T-cell (primary cell): ENCODE measurements around the gene SPANXN4. TPM values are rescaled to one million over a fixed set of nuclear protein-coding genes. Genes with fewer than 3 reads are reported as not detected.

Source experiments
- ATAC-seq, 4 experiments: fragments of 200-7000 bp in 3 of 4; fragments of 150-1000 bp in 1 of 4; cut with Tn5 transposase; replicated peaks in 1 of 4; 1 replicate in 3 of 4; 2 replicates in 1 of 4; pipeline ENCODE4 v1.10.0; 2021; ENCODE audit warnings: moderate library complexity in 3 of 4, mild to moderate bottlenecking in 2 of 4, moderate number of reproducible peaks in 1 of 4
- CTCF ChIA-PET, 2 donors: fragments of 300-600 bp; sonication (Branson Sonifier 250); formaldehyde crosslinking; loops; one replicate each; lab custom pipeline; 2022; ENCODE audit warnings: antibody characterized with exemption in 2 of 2; lab: Charles Lee
- POLR2A ChIA-PET, 2 donors: fragments of 300-600 bp; sonication (Branson Sonifier 250); formaldehyde crosslinking; loops; one replicate each; lab custom pipeline; 2022; ENCODE audit warnings: antibody characterized with exemption in 2 of 2; lab: Charles Lee
- DNase-seq, 35 experiments: peaks; one replicate each; pipeline versions ENCODE4 v3.0.0 to v3.0.0-alpha.2; 2013 to 2023
- H3K27ac ChIP-seq: one replicate; pipeline ENCODE4 v1.5.1; 2013; ENCODE audit warnings: low read length
- H3K27me3 ChIP-seq, 2 experiments: replicated peaks in 1 of 2; 1 replicate in 1 of 2; 2 replicates in 1 of 2; pipeline versions ENCODE4 v1.6.1 to v1.7.0; 2013; ENCODE audit warnings: low read length in 1 of 2, mixed read lengths in 1 of 2; ENCODE audit not compliant: control insufficient read depth in 2 of 2, insufficient read depth in 2 of 2; ENCODE audit errors: extremely low read depth in 1 of 2
- H3K36me3 ChIP-seq, 2 donors: 1 replicate in 1 of 2; 2 replicates in 1 of 2; pipeline versions ENCODE4 v1.6.1 to v1.7.0; 2013; ENCODE audit warnings: low read length in 1 of 2; ENCODE audit not compliant: control insufficient read depth in 2 of 2, insufficient read depth in 1 of 2; ENCODE audit errors: extremely low read depth in 1 of 2
- H3K4me1 ChIP-seq, 2 experiments: 1 replicate in 1 of 2; 2 replicates in 1 of 2; pipeline versions ENCODE4 v1.6.1 to v1.7.0; 2013; ENCODE audit warnings: low read length in 2 of 2, mixed read lengths in 1 of 2; ENCODE audit not compliant: insufficient read depth in 2 of 2, control insufficient read depth in 1 of 2; ENCODE audit errors: extremely low read depth in 1 of 2
- H3K4me3 ChIP-seq, 2 donors: 1 replicate in 1 of 2; 2 replicates in 1 of 2; pipeline versions ENCODE4 v1.5.1 to v1.7.0; 2013; ENCODE audit warnings: mild to moderate bottlenecking in 2 of 2, low read length in 1 of 2, moderate library complexity in 1 of 2; ENCODE audit not compliant: control insufficient read depth in 1 of 2; ENCODE audit errors: extremely low read depth in 1 of 2
- H3K9me3 ChIP-seq: 2 replicates; pipeline ENCODE4 v1.7.0; 2013
- H3K27ac Mint-ChIP-seq, 2 donors: one replicate each; pipeline ENCODE4 v1.8.0; 2020 to 2021; ENCODE audit warnings: mild to moderate bottlenecking in 2 of 2, mixed read lengths in 2 of 2
- H3K27me3 Mint-ChIP-seq, 2 donors: one replicate each; pipeline ENCODE4 v1.8.0; 2021 to 2022; ENCODE audit warnings: mixed read lengths in 2 of 2
- H3K36me3 Mint-ChIP-seq: one replicate; pipeline ENCODE4 v1.8.0; 2021; ENCODE audit warnings: mixed read lengths
- H3K4me1 Mint-ChIP-seq, 3 donors: one replicate each; pipeline ENCODE4 v1.8.0; 2020 to 2022; ENCODE audit warnings: mixed read lengths in 3 of 3, mild to moderate bottlenecking in 1 of 3
- H3K4me3 Mint-ChIP-seq, 3 donors: one replicate each; pipeline ENCODE4 v1.8.0; 2020 to 2022; ENCODE audit warnings: mild to moderate bottlenecking in 3 of 3, mixed read lengths in 3 of 3, moderate library complexity in 3 of 3
- H3K9me3 Mint-ChIP-seq, 3 donors: one replicate each; pipeline ENCODE4 v1.8.0; 2020 to 2022; ENCODE audit warnings: mixed read lengths in 3 of 3
- WGBS: methylation state at CpG from one replicate; pipeline ENCODE4 v1.1.5; 2013; ENCODE audit warnings: missing lambda C conversion rate; ENCODE audit not compliant: insufficient coverage; 5-methylcytosine and 5-hydroxymethylcytosine counted together
- total RNA-seq, 35 experiments: library from RNA in 6 of 35; stranded (reverse) in 6 of 35; fragments of 120-200 nt in 1 of 35; gene quantifications; one replicate each; pipeline versions ENCODE4 v1.2.1 to v1.2.4 and lab custom pipeline; 2013 to 2026

The SPANXN4 gene, protein sequence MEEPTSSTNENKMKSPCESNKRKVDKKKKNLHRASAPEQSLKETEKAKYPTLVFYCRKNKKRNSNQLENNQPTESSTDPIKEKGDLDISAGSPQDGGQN
- total RNA-seq (not detected), total RNA-seq (lab: John Stamatoyannopoulos, UW) (0 reads per million in 29 experiments)
- not detected for total RNA-seq (2013)

DNA sequence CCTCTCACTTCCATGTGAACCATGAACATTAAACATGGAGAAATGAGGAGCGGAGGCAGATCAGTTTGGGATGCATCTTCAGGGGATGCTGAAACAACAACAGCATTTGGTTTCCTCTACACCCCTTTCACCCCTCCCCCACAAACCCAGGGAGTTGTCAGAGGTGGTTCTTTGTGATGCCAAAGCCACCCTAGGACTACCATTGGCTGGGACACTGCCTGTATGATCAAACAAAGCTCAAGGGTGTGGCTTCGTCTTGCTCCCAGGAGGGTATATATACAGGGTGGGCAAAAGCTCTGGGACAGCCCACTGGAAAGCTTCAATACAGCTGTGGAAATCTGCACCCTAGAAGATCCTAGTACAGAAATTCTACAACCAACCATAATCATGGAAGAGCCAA is at the start of gene SPANXN4:
SPANXN4 (plus strand) TSS at position 301 of the 400 bp plus-strand sequence; CDS start at position 388, 87 bp downstream.
- H3K4me1 ChIP-seq = no peaks in the 10 kb centered on the region
- H3K9me3 ChIP-seq = no peaks in the 10 kb centered on the region
- H3K36me3 ChIP-seq = no peaks in the 10 kb centered on the region
- ATAC-seq (no peak), DNase-seq (no peak)
- no CpG with 5 or more reads among the region's 2 CpGs for WGBS
- Mint-ChIP-seq H3K9me3 (peaks cover 0 to 4% (median 0%) of the 10 kb centered on the region in 3 donors), H3K36me3 (no peaks in the 10 kb centered on the region), H3K27me3 (peaks cover 0 to 4% of the 10 kb centered on the region in 2 donors), H3K27ac (no peak within 1 kb of the TSS), H3K4me3 (no peak within 1 kb of the TSS), H3K4me1 (no peaks in the 10 kb centered on the region)
- ChIA-PET POLR2A (no interaction called here), CTCF (no interaction called here)
- no peak within 1 kb of the TSS for H3K4me3 ChIP-seq
- no peaks in the 10 kb centered on the region for H3K27me3 ChIP-seq
- no peak within 1 kb of the TSS for H3K27ac ChIP-seq

- ATAC-seq = no peak
- WGBS = no CpG with 5 or more reads among the region's 6 CpGs
- Mint-ChIP-seq H3K4me1 (no peaks in the 10 kb centered on the region), H3K36me3 (no peaks in the 10 kb centered on the region), H3K27ac (no peak overlapping the region), H3K9me3 (peaks cover 0 to 4% (median 3%) of the 10 kb centered on the region in 3 donors), H3K4me3 (no peak overlapping the region), H3K27me3 (no peaks in the 10 kb centered on the region)
- no peaks in the 10 kb centered on the region for H3K9me3 ChIP-seq
- no peaks in the 10 kb centered on the region for H3K27me3 ChIP-seq
- no peaks in the 10 kb centered on the region for H3K4me1 ChIP-seq
- ChIA-PET POLR2A (no interaction called here), CTCF (no interaction called here)
- no peak for DNase-seq
- no peaks in the 10 kb centered on the region for H3K36me3 ChIP-seq
- H3K4me3 ChIP-seq = no peak overlapping the region
- H3K27ac ChIP-seq = no peak overlapping the region
These were observed 48.4 kb upstream of the SPANXN4 start for GRCh38 chrX:142977128-142977914.

DNA sequence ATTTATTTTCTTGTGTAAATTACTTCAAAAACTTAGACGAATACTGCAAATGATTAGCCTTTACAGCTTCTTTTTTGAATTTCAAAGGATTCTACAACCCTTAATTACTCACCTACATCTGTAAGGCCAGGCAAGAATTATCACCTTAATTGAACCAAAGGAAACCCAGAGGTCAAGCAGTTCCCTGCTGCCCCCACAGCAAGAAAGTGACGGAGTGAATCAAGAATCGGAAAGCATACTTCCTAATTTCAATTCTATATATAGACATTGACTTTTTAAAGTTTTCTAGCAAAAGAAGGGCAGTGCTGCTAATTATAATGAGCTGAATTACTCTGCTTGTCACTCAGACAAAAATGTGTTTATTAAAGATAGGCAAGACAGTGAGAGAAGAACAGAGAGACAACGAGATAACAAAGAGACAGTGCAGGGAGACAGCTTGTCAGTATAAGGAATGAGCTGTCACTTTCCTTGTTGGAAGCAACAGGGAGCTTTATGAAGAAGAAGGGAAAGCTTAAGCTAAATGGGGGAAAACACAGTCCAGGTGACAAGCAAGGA is 47.5 kb upstream of the SPANXN4 start:
- Histone ChIP-seq H3K27me3 (no peaks in the 10 kb centered on the region), H3K9me3 (no peaks in the 10 kb centered on the region), H3K4me1 (no peaks in the 10 kb centered on the region), H3K27ac (no peak overlapping the region), H3K36me3 (no peaks in the 10 kb centered on the region), H3K4me3 (no peak overlapping the region)
- DNase-seq (no peak), ATAC-seq (no peak)
- Mint-ChIP-seq H3K27ac (no peak overlapping the region), H3K27me3 (no peaks in the 10 kb centered on the region), H3K4me3 (no peak overlapping the region), H3K36me3 (no peaks in the 10 kb centered on the region), H3K4me1 (no peaks in the 10 kb centered on the region), H3K9me3 (peaks cover 0 to 4% (median 3%) of the 10 kb centered on the region in 3 donors)
- CTCF ChIA-PET = no interaction called here
- POLR2A ChIA-PET = no interaction called here
- WGBS = 20% methylated on average over 1 of the region's 4 CpGs

DNA sequence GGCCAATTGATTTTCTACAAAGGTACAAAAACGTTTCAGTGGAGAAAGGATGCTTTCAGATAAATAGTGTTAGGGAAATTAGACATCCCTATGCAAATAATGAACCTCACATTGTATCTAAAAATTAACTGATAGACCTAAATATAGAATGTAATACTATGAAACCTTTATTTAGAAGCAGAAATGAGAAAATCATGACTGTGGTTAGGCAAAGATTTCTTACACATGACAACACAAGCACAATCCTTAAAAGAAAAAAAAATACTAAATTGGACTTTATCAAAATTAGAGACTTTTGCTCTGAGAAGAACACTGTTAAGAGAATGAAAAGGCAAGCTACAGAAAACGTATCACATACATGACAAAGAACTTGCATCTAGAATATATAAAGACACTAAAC is 43.0 kb upstream of the SPANXN4 start:
- Mint-ChIP-seq H3K9me3 (peaks cover 2 to 4% (median 3%) of the 10 kb centered on the region in 3 donors), H3K27me3 (no peaks in the 10 kb centered on the region), H3K4me3 (no peak overlapping the region), H3K27ac (no peak overlapping the region), H3K4me1 (no peaks in the 10 kb centered on the region), H3K36me3 (no peaks in the 10 kb centered on the region)
- Histone ChIP-seq H3K4me1 (no peaks in the 10 kb centered on the region), H3K4me3 (no peak overlapping the region), H3K27ac (no peak overlapping the region), H3K9me3 (no peaks in the 10 kb centered on the region), H3K27me3 (no peaks in the 10 kb centered on the region), H3K36me3 (no peaks in the 10 kb centered on the region)
- ATAC-seq = no peak
- POLR2A ChIA-PET = no interaction called here
- WGBS = no CpG with 5 or more reads among the region's 2 CpGs
- DNase-seq = no peak
- CTCF ChIA-PET = no interaction called here

DNA sequence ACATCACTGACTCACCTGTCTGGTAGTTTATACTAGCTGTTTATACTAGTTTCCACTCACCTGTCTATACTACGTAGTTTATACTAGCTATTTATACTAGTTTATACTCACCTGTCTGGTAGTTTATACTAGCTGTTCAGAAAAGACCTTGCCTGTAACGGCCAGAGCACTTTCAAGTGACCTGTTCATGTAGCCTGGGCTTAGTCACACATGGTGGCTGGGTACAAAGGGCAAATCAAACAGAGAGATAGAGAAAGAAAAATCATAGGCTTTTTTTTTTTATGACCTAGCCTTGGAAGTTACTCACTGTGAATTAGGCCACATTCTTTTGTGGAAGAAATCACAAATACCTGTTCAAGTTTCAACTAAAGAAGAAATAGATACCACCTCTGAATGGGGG is 30.7 kb upstream of the SPANXN4 start:
- no peak overlapping the region for H3K4me3 ChIP-seq
- CTCF ChIA-PET = no interaction called here
- H3K9me3 Mint-ChIP-seq = peaks cover 0 to 11% (median 4%) of the 10 kb centered on the region in 3 donors
- H3K27me3 ChIP-seq = no peaks in the 10 kb centered on the region
- H3K27me3 Mint-ChIP-seq = peaks cover 0 to 11% of the 10 kb centered on the region in 2 donors
- H3K4me3 Mint-ChIP-seq = no peak overlapping the region
- H3K27ac Mint-ChIP-seq = no peak overlapping the region
- no peak for ATAC-seq
- no peaks in the 10 kb centered on the region for H3K36me3 ChIP-seq
- DNase-seq = no peak
- H3K4me1 ChIP-seq = no peaks in the 10 kb centered on the region
- H3K9me3 ChIP-seq = no peaks in the 10 kb centered on the region
- no peak overlapping the region for H3K27ac ChIP-seq
- H3K36me3 Mint-ChIP-seq = no peaks in the 10 kb centered on the region
- no CpG with 5 or more reads among the region's 2 CpGs for WGBS
- H3K4me1 Mint-ChIP-seq = no peaks in the 10 kb centered on the region
- POLR2A ChIA-PET = no interaction called here

- Mint-ChIP-seq H3K27me3 (peaks cover 0 to 10% of the 10 kb centered on the region in 2 donors), H3K9me3 (peaks cover 0 to 11% (median 4%) of the 10 kb centered on the region in 3 donors), H3K36me3 (no peaks in the 10 kb centered on the region), H3K4me3 (no peak overlapping the region), H3K4me1 (no peaks in the 10 kb centered on the region), H3K27ac (no peak overlapping the region)
- no peaks in the 10 kb centered on the region for H3K9me3 ChIP-seq
- DNase-seq = no peak
- ChIA-PET POLR2A (no interaction called here), CTCF (no interaction called here)
- no peaks in the 10 kb centered on the region for H3K36me3 ChIP-seq
- no peak overlapping the region for H3K4me3 ChIP-seq
- no peaks in the 10 kb centered on the region for H3K27me3 ChIP-seq
- no peak for ATAC-seq
- H3K4me1 ChIP-seq = no peaks in the 10 kb centered on the region
- no CpG with 5 or more reads among the region's 8 CpGs for WGBS
- no peak overlapping the region for H3K27ac ChIP-seq
These were observed 27.1 kb upstream of the SPANXN4 start for GRCh38 chrX:142998447-142999198.
